K562 (cell line): Measurements from ENCODE around the gene SETDB1. TPM values are rescaled to one million over a fixed set of nuclear protein-coding genes. Genes with fewer than 3 reads are reported as not detected.

Experiments
- ATF1 ChIP-seq, 2 experiments: fragments of 450-650 bp in 1 of 2; IDR thresholded peaks; 2 replicates each; pipeline ENCODE4 v1.6.1; 2016; ENCODE audit warnings: missing compliant biosample characterization in 1 of 2, missing genetic modification characterization in 1 of 2
- BRF1 ChIP-seq: IDR thresholded peaks from 3 replicates; pipeline ENCODE4 v1.6.1; 2011; ENCODE audit warnings: borderline replicate concordance, mild to moderate bottlenecking; ENCODE audit not compliant: insufficient read length; ENCODE audit errors: extremely low read depth
- CBX2 ChIP-seq: fragments of 200-600 bp; sonication (generic); IDR thresholded peaks from one replicate; pipeline ENCODE4 v1.6.1; 2012; ENCODE audit warnings: mild to moderate bottlenecking, low read length, inconsistent platforms; ENCODE audit not compliant: insufficient read depth, poor library complexity, severe bottlenecking
- GABPA ChIP-seq: fragments of 200-800 bp; sonication (Bioruptor generic); conservative IDR thresholded peaks from 2 replicates; pipeline ENCODE4 v1.6.1; 2016; ENCODE audit warnings: low read depth, missing genetic modification characterization, missing compliant biosample characterization
- MTA1 ChIP-seq: fragments of 450-650 bp; IDR thresholded peaks from 2 replicates; pipeline ENCODE4 v1.6.1; 2017; ENCODE audit warnings: borderline replicate concordance
- RBM34 ChIP-seq: fragments of 200-400 bp; formaldehyde crosslinking; IDR thresholded peaks from 2 replicates; pipeline ENCODE4 v1.6.1; 2018; ENCODE audit warnings: low read length, borderline replicate concordance; ENCODE audit not compliant: insufficient read depth
- polyA plus RNA-seq, 8 experiments: library from polyadenylated mRNA; depleted of rRNA in 4 of 8; stranded (reverse) in 5 of 8; unstranded in 3 of 8; fragments of >200 nt; fragmentation: Nextera tagmentation in 2 of 8; fragmentation: Illumina TruSeq in 1 of 8; extraction: Ambion mirVana in 2 of 8; extraction: Trizol in 1 of 8; gene quantifications; 2 replicates each; pipeline versions ENCODE4 v1.2.1 to v1.2.3, GENCODE V29; 2011 to 2014; ENCODE audit warnings: inconsistent platforms in 1 of 8, missing spikeins in 1 of 8
- total RNA-seq, 7 experiments: library from RNA; depleted of rRNA in 6 of 7; stranded (reverse); fragments of >200 nt in 6 of 7; fragmentation: Illumina TruSeq in 2 of 7; extraction: Trizol in 2 of 7; gene quantifications; 2 replicates each; pipeline versions ENCODE4 v1.2.1 to v1.2.3, GENCODE V29; 2011 to 2021; ENCODE audit warnings: low replicate concordance in 1 of 7
- TF ChIP-seq, protein P1 (sequence below): sonication (generic); IDR thresholded peaks from 2 replicates; pipeline ENCODE4 v1.6.1; 2016
- TF ChIP-seq, protein P2 (sequence below): fragments of 450-650 bp; IDR thresholded peaks from 2 replicates; pipeline ENCODE4 v1.6.1; 2017; ENCODE audit warnings: antibody characterized with exemption, mild to moderate bottlenecking
- TF ChIP-seq, protein P3 (sequence below): sonication (generic); formaldehyde crosslinking; IDR thresholded peaks from 2 replicates; pipeline ENCODE4 v1.8.1; 2023; ENCODE audit warnings: mild to moderate bottlenecking, missing genetic modification reagents
- TF ChIP-seq, protein P4 (sequence below), 2 experiments: fragments of 450-650 bp; formaldehyde crosslinking in 1 of 2; IDR thresholded peaks; 2 replicates each; pipeline versions ENCODE4 v1.4.0 to v1.6.1; 2014 to 2020; ENCODE audit warnings: mild to moderate bottlenecking in 2 of 2, borderline replicate concordance in 1 of 2, low read depth in 1 of 2

SETDB1 gene
- total and polyA plus RNA-seq, 9 of the 15 experiments (the other 6 are each of a cell fraction or from before 2014, with no cell fraction given), result 21.5 to 64.4 (median 42.0) TPM

DNA sequence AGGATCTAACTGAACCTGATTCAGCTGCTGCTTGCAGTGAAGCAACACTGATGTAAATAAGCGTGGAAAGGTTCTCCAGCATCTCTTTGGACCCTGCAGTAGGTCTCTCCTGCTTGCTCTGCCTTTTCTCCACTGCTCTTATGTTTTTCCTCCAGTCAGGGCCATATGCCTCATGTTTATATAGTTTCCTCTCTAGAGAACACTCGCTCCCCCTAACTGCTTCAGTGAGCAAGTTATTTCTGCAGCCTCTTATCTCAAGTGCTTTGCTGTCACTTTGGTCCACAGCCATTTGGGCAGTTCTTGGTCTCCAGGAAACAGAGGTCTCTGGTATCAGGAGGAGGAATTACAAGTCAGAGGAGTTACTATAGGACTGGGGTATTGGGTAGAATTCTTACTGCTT is 87.4 kb downstream of the SETDB1 start (continued):
- TF ChIP-seq, protein P1, sequence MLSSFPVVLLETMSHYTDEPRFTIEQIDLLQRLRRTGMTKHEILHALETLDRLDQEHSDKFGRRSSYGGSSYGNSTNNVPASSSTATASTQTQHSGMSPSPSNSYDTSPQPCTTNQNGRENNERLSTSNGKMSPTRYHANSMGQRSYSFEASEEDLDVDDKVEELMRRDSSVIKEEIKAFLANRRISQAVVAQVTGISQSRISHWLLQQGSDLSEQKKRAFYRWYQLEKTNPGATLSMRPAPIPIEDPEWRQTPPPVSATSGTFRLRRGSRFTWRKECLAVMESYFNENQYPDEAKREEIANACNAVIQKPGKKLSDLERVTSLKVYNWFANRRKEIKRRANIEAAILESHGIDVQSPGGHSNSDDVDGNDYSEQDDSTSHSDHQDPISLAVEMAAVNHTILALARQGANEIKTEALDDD, result peak; percentile 35; the same call in 1 of the 2 replicates
- TF ChIP-seq MTA1 (no peak), GABPA (no peak), CBX2 (no peak), ATF1 (CRISPR knock-in tag; IDR thresholded peaks at IDR 0.05) (no peak), ATF1 (tag; IDR thresholded peaks at IDR 0.05) (0 out of 2 replicates have a peak, but pooled peaks have one; percentile 15), BRF1 (no peak), RBM34 (no peak)
- TF ChIP-seq, protein P2, sequence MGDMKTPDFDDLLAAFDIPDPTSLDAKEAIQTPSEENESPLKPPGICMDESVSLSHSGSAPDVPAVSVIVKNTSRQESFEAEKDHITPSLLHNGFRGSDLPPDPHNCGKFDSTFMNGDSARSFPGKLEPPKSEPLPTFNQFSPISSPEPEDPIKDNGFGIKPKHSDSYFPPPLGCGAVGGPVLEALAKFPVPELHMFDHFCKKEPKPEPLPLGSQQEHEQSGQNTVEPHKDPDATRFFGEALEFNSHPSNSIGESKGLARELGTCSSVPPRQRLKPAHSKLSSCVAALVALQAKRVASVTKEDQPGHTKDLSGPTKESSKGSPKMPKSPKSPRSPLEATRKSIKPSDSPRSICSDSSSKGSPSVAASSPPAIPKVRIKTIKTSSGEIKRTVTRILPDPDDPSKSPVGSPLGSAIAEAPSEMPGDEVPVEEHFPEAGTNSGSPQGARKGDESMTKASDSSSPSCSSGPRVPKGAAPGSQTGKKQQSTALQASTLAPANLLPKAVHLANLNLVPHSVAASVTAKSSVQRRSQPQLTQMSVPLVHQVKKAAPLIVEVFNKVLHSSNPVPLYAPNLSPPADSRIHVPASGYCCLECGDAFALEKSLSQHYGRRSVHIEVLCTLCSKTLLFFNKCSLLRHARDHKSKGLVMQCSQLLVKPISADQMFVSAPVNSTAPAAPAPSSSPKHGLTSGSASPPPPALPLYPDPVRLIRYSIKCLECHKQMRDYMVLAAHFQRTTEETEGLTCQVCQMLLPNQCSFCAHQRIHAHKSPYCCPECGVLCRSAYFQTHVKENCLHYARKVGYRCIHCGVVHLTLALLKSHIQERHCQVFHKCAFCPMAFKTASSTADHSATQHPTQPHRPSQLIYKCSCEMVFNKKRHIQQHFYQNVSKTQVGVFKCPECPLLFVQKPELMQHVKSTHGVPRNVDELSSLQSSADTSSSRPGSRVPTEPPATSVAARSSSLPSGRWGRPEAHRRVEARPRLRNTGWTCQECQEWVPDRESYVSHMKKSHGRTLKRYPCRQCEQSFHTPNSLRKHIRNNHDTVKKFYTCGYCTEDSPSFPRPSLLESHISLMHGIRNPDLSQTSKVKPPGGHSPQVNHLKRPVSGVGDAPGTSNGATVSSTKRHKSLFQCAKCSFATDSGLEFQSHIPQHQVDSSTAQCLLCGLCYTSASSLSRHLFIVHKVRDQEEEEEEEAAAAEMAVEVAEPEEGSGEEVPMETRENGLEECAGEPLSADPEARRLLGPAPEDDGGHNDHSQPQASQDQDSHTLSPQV, result no peak
- TF ChIP-seq, protein P3, sequence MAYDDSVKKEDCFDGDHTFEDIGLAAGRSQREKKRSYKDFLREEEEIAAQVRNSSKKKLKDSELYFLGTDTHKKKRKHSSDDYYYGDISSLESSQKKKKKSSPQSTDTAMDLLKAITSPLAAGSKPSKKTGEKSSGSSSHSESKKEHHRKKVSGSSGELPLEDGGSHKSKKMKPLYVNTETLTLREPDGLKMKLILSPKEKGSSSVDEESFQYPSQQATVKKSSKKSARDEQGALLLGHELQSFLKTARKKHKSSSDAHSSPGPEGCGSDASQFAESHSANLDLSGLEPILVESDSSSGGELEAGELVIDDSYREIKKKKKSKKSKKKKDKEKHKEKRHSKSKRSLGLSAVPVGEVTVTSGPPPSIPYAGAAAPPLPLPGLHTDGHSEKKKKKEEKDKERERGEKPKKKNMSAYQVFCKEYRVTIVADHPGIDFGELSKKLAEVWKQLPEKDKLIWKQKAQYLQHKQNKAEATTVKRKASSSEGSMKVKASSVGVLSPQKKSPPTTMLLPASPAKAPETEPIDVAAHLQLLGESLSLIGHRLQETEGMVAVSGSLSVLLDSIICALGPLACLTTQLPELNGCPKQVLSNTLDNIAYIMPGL (CRISPR knock-in tag), result no peak
- TF ChIP-seq, protein P4, sequence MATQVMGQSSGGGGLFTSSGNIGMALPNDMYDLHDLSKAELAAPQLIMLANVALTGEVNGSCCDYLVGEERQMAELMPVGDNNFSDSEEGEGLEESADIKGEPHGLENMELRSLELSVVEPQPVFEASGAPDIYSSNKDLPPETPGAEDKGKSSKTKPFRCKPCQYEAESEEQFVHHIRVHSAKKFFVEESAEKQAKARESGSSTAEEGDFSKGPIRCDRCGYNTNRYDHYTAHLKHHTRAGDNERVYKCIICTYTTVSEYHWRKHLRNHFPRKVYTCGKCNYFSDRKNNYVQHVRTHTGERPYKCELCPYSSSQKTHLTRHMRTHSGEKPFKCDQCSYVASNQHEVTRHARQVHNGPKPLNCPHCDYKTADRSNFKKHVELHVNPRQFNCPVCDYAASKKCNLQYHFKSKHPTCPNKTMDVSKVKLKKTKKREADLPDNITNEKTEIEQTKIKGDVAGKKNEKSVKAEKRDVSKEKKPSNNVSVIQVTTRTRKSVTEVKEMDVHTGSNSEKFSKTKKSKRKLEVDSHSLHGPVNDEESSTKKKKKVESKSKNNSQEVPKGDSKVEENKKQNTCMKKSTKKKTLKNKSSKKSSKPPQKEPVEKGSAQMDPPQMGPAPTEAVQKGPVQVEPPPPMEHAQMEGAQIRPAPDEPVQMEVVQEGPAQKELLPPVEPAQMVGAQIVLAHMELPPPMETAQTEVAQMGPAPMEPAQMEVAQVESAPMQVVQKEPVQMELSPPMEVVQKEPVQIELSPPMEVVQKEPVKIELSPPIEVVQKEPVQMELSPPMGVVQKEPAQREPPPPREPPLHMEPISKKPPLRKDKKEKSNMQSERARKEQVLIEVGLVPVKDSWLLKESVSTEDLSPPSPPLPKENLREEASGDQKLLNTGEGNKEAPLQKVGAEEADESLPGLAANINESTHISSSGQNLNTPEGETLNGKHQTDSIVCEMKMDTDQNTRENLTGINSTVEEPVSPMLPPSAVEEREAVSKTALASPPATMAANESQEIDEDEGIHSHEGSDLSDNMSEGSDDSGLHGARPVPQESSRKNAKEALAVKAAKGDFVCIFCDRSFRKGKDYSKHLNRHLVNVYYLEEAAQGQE (IDR thresholded peaks at IDR 0.05; ENCODE audit: borderline replicate concordance), result peak; percentile 26; the same call in 1 of the 2 replicates
- TF ChIP-seq, protein P4 (CRISPR knock-in tag; IDR thresholded peaks at IDR 0.05; ENCODE audit: low read depth), result no peak
